ENCODE data around the gene CASP3. TPM values are rescaled to one million over a fixed set of nuclear protein-coding genes. Genes with fewer than 3 reads are reported as not detected.

Gene CASP3
- total RNA-seq, 1 experiment from 2014 or later = 38.4 TPM

- peak; percentile 17 for DNase-seq (ENCODE audit: low read depth, low spot score)
- in situ Hi-C loops (cut with HindIII; ENCODE audit: low pct_unique_long_range_greater_than_20kb, low sequenced_read_pairs) = no loop called here
Measured at GRCh38 chr4:184588893-184589292, 60.4 kb downstream of the CASP3 start.

GRCh38 chr4:184587701-184588100 is 61.5 kb downstream of the CASP3 start:
- in situ Hi-C loops (cut with HindIII; ENCODE audit: low pct_unique_long_range_greater_than_20kb, low sequenced_read_pairs) = no loop called here
- DNase-seq (ENCODE audit: low read depth, low spot score) = no peak

GRCh38 chr4:184587221-184587620 is 62.0 kb downstream of the CASP3 start:
- in situ Hi-C loops (cut with HindIII; ENCODE audit: low pct_unique_long_range_greater_than_20kb, low sequenced_read_pairs) = no loop called here
- DNase-seq (ENCODE audit: low read depth, low spot score) = no peak

- DNase-seq (ENCODE audit: low read depth, low spot score) = no peak
- in situ Hi-C loops (cut with HindIII; ENCODE audit: low pct_unique_long_range_greater_than_20kb, low sequenced_read_pairs) = no loop called here
Measured at GRCh38 chr4:184583738-184584502, 65.3 kb downstream of the CASP3 start.

Other genes with a start within 250 kb of the CASP3 start
- gene IRF2, start 174.9 kb downstream of the CASP3 start, total RNA-seq (2014; rRNA removed; shearing (Covaris generic)) = 37.0 and 38.1 TPM in 2 replicates
- gene PRIMPOL, start 291 bp upstream of the CASP3 start, total RNA-seq (2014; rRNA removed; shearing (Covaris generic)) = 17.6 and 20.1 TPM in 2 replicates
- gene CENPU, start 84.6 kb upstream of the CASP3 start, total RNA-seq (2014; rRNA removed; shearing (Covaris generic)) = 58.8 and 70.7 TPM in 2 replicates
- gene ACSL1, start 176.5 kb upstream of the CASP3 start, total RNA-seq (2014; rRNA removed; shearing (Covaris generic)) = 123 and 126 TPM in 2 replicates